Stimulated activated CD8-positive, alpha-beta memory T cell treated with anti-CD3 and anti-CD28 coated beads, Interleukin-4, amount 100 ng/mL, for 4 hours (primary cell): Measurements from ENCODE around the gene AGBL1.

Experiments
- DNase-seq, 2 donors: peaks; one replicate each; pipeline ENCODE4 v3.0.0-alpha.2; 2020; ENCODE audit warnings: low read depth in 2 of 2, low spot score in 1 of 2

Gene AGBL1

GRCh38 chr15:86691091-86691663 is 611.5 kb downstream of the AGBL1 start:
- DNase-seq: no peak

GRCh38 chr15:86700864-86701610 is 621.4 kb downstream of the AGBL1 start:
- no peak for DNase-seq

GRCh38 chr15:86701611-86701963 is 621.9 kb downstream of the AGBL1 start:
- DNase-seq: no peak

- DNase-seq: no peak
Observed at GRCh38 chr15:86706813-86707212, 627.1 kb downstream of the AGBL1 start.

GRCh38 chr15:86711476-86711875 is 631.8 kb downstream of the AGBL1 start:
- no peak for DNase-seq

GRCh38 chr15:86714241-86714640 is 634.6 kb downstream of the AGBL1 start:
- no peak for DNase-seq

- DNase-seq: no peak
Observed at GRCh38 chr15:86725628-86726027, 646.0 kb downstream of the AGBL1 start.

- DNase-seq: no peak
Observed at GRCh38 chr15:86735247-86736040, 655.8 kb downstream of the AGBL1 start.

GRCh38 chr15:86741917-86742316 is 662.2 kb downstream of the AGBL1 start:
- no peak for DNase-seq

- DNase-seq: peak; percentile 17 to 37
Observed at GRCh38 chr15:86743283-86743903, 663.7 kb downstream of the AGBL1 start.

- DNase-seq: no peak
Observed at GRCh38 chr15:86744198-86744780, 664.6 kb downstream of the AGBL1 start.

GRCh38 chr15:86751116-86751515 is 671.4 kb downstream of the AGBL1 start:
- DNase-seq: no peak

GRCh38 chr15:86754846-86755245 is 675.2 kb downstream of the AGBL1 start:
- no peak for DNase-seq

- no peak for DNase-seq
Observed at GRCh38 chr15:86756688-86757087, 677.0 kb downstream of the AGBL1 start.

GRCh38 chr15:86759800-86760523 is 680.3 kb downstream of the AGBL1 start:
- no peak for DNase-seq

GRCh38 chr15:86762874-86763273 is 683.2 kb downstream of the AGBL1 start:
- no peak for DNase-seq

- DNase-seq: no peak
Observed at GRCh38 chr15:86764021-86764420, 684.4 kb downstream of the AGBL1 start.

GRCh38 chr15:86765281-86765680 is 685.6 kb downstream of the AGBL1 start:
- no peak for DNase-seq

- DNase-seq: no peak
Observed at GRCh38 chr15:86772369-86773059, 692.8 kb downstream of the AGBL1 start.

GRCh38 chr15:86773736-86774135 is 694.1 kb downstream of the AGBL1 start:
- DNase-seq: no peak
